Neural progenitor cell (in vitro differentiated cells): ENCODE results near the gene OR51E1. TPM values are rescaled to one million over a fixed set of nuclear protein-coding genes. Genes with fewer than 3 reads are reported as not detected.

Experiments
- DNase-seq: peaks from one replicate; pipeline ENCODE4 v3.0.0-alpha.2; 2016; ENCODE audit warnings: low spot score
- H2AFZ ChIP-seq: fragments of 200-600 bp; sonication (generic); replicated peaks from 2 replicates; pipeline ENCODE4 v1.6.1; 2016; ENCODE audit warnings: antibody characterized with exemption
- H3F3A ChIP-seq: fragments of 200-600 bp; sonication (generic); 2 replicates; pipeline ENCODE4 v1.6.1; 2016; ENCODE audit warnings: antibody characterized with exemption, low read depth
- H3K27ac ChIP-seq: fragments of 200-600 bp; sonication (generic); 2 replicates; pipeline ENCODE4 v1.5.1; 2016; ENCODE audit warnings: mild to moderate bottlenecking
- H3K27me3 ChIP-seq: fragments of 200-600 bp; sonication (generic); 2 replicates; pipeline ENCODE4 v1.6.1; 2016; ENCODE audit warnings: mild to moderate bottlenecking, moderate library complexity
- H3K36me3 ChIP-seq: fragments of 200-600 bp; sonication (generic); 2 replicates; pipeline ENCODE4 v1.5.1; 2016
- H3K4me1 ChIP-seq: fragments of 200-600 bp; sonication (generic); 2 replicates; pipeline ENCODE4 v1.6.1; 2016; ENCODE audit warnings: mixed run types
- H3K4me2 ChIP-seq: fragments of 200-600 bp; sonication (generic); 2 replicates; pipeline ENCODE4 v1.6.1; 2016
- H3K4me3 ChIP-seq: fragments of 200-600 bp; sonication (generic); 2 replicates; pipeline ENCODE4 v1.5.1; 2016
- H3K79me2 ChIP-seq: fragments of 200-600 bp; sonication (generic); 2 replicates; pipeline ENCODE4 v1.6.1; 2016; ENCODE audit warnings: low read depth
- H3K9ac ChIP-seq: fragments of 200-600 bp; sonication (generic); 2 replicates; pipeline ENCODE4 v1.6.1; 2016
- H3K9me3 ChIP-seq: fragments of 200-600 bp; sonication (generic); 2 replicates; pipeline ENCODE4 v1.5.1; 2016; ENCODE audit warnings: low read depth
- H4K20me1 ChIP-seq: fragments of 200-600 bp; sonication (generic); 2 replicates; pipeline ENCODE4 v1.6.1; 2016; ENCODE audit warnings: low read depth
- H3K27ac Mint-ChIP-seq: 3 replicates; pipeline ENCODE4 v1.8.0; 2021; ENCODE audit warnings: mixed read lengths
- H3K27me3 Mint-ChIP-seq: 2 replicates; pipeline ENCODE4 v1.8.0; 2022; ENCODE audit warnings: low read depth, mild to moderate bottlenecking, inconsistent platforms, moderate library complexity, mixed read lengths; ENCODE audit not compliant: insufficient read depth
- H3K36me3 Mint-ChIP-seq: 3 replicates; pipeline ENCODE4 v1.8.0; 2021; ENCODE audit warnings: mixed read lengths
- H3K4me1 Mint-ChIP-seq: 3 replicates; pipeline ENCODE4 v1.8.0; 2021; ENCODE audit warnings: mixed read lengths
- H3K4me3 Mint-ChIP-seq: 3 replicates; pipeline ENCODE4 v1.8.0; 2021; ENCODE audit warnings: mild to moderate bottlenecking, moderate library complexity, mixed read lengths
- H3K9me3 Mint-ChIP-seq: 3 replicates; pipeline ENCODE4 v1.8.0; 2020; ENCODE audit warnings: mixed read lengths
- CTCF ChIP-seq: fragments of 200-600 bp; sonication (generic); IDR thresholded peaks from 2 replicates; pipeline ENCODE4 v1.5.1; 2017; ENCODE audit warnings: antibody characterized with exemption, mild to moderate bottlenecking
- EZH2 ChIP-seq: fragments of 200-600 bp; sonication (generic); IDR thresholded peaks from 2 replicates; pipeline ENCODE4 v1.6.1; 2017; ENCODE audit warnings: antibody characterized with exemption, mild to moderate bottlenecking, moderate library complexity
- EZH2phosphoT487 ChIP-seq: fragments of 200-600 bp; sonication (generic); IDR thresholded peaks from 2 replicates; pipeline ENCODE4 v1.6.1; 2017; ENCODE audit warnings: antibody characterized with exemption
- total RNA-seq: library from RNA; depleted of rRNA; stranded (reverse); fragments of >200 nt; gene quantifications from 2 replicates; pipeline ENCODE4 v1.2.3, GENCODE V29; 2015; ENCODE audit warnings: low replicate concordance

The OR51E1 gene
- total RNA-seq, 1 donor from 2014 or later: not detected

DNA sequence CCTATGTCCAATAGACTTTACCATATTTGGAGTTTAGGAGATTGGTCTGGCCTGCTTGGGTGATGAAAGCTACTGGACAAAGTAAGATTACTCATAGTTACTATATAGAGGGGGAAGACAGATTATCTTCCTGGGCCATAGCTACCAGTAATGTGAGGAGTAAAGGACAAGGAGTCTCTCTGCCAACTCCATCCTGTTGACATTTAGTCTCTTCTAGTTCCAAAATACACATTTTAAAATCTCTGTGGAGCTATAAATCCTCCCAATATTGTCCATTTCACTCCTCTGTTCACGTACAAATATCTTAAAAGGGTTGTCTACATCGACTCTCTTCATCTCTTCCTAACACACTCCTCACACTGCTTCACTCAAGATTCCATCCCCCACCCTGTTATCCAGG lies 7.6 kb upstream of the OR51E1 start:
- H2AFZ ChIP-seq: peak overlapping the region; percentile 94

DNA sequence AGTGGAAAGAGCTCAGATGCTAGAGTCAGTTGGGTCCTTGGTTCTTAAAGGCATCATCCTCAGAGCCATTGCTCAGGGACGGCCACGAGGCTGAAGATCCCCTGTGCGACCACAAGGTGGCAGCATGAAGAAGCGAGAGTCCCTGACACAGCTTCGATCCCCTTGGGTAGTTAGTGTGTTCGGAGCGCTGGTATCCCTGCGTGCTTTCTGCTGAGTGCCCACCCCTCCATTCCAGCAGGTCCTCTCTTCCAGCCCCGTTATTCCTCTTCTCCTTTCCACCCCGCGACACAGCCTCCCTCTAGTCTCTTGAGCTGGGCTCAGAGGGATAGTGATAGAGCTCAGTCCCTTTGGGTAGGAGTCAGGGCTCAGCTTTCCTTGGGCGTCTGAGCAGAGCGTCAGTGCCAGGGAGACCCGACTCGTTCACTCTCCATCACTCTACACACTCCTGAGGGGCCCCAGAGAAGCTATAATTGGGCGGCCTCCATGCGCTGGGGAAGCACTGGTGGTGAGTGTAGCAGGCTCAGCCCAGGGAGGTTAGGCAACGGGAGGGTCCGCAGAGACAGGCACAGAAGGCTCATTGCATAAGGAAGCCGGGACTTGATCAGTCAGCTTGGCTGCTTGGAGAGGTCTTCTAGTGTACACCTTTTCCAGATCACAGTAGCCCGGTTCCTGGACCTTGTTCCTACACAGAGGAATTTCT lies 6.7 kb upstream of the OR51E1 start, which contains the start of gene OR51D1:
TSS of gene OR51D1 (plus strand) at position 516 of the 700 bp plus-strand sequence. CDS start 2,314 bp downstream, outside the sequence.
- Mint-ChIP-seq H3K4me3 (no peak within 1 kb of the TSS), H3K4me1 (peaks cover 6% of the 10 kb centered on the region), H3K36me3 (no peaks in the 10 kb centered on the region), H3K27me3 (no peaks in the 10 kb centered on the region), H3K9me3 (no peaks in the 10 kb centered on the region), H3K27ac (no peak within 1 kb of the TSS)
- H3K9me3 ChIP-seq: no peaks in the 10 kb centered on the region
- H3K27me3 ChIP-seq: peaks cover 11% of the 10 kb centered on the region
- H3K4me2 ChIP-seq: peak within 1 kb of the TSS; percentile 73
- no peaks in the 10 kb centered on the region for H3K36me3 ChIP-seq
- TF ChIP-seq CTCF: peak; percentile 85
- no peak for TF ChIP-seq EZH2
- TF ChIP-seq EZH2phosphoT487: no peak
- H2AFZ ChIP-seq: peak within 1 kb of the TSS; percentile 94
- H3K4me1 ChIP-seq: no peaks in the 10 kb centered on the region
- no peaks in the 10 kb centered on the region for H3K79me2 ChIP-seq
- no peaks in the 10 kb centered on the region for H4K20me1 ChIP-seq
- H3F3A ChIP-seq: no peaks in the 10 kb centered on the region
- peak within 1 kb of the TSS; percentile 28 for H3K4me3 ChIP-seq
- no peak within 1 kb of the TSS for H3K27ac ChIP-seq
- H3K9ac ChIP-seq: no peak within 1 kb of the TSS
- peak; percentile 86 for DNase-seq

More for the DNA sequence above, 7.6 kb upstream of the OR51E1 start:
- Histone ChIP-seq H3K4me1 (no peaks in the 10 kb centered on the region), H3K27me3 (peaks cover 11% of the 10 kb centered on the region), H3K9me3 (no peaks in the 10 kb centered on the region), H3K9ac (no peak overlapping the region), H3K4me3 (no peak overlapping the region), H3K27ac (no peak overlapping the region), H3K79me2 (no peaks in the 10 kb centered on the region), H3F3A (no peaks in the 10 kb centered on the region), H4K20me1 (no peaks in the 10 kb centered on the region), H3K36me3 (no peaks in the 10 kb centered on the region), H3K4me2 (no peak overlapping the region)
- H3K4me3 Mint-ChIP-seq: no peak overlapping the region
- no peak overlapping the region for H3K27ac Mint-ChIP-seq
- no peak for TF ChIP-seq EZH2phosphoT487
- TF ChIP-seq CTCF: no peak
- TF ChIP-seq EZH2: no peak
- H3K9me3 Mint-ChIP-seq: peaks cover 2% of the 10 kb centered on the region
- no peaks in the 10 kb centered on the region for H3K4me1 Mint-ChIP-seq
- no peaks in the 10 kb centered on the region for H3K27me3 Mint-ChIP-seq
- no peak for DNase-seq
- H3K36me3 Mint-ChIP-seq: no peaks in the 10 kb centered on the region

- H3K27me3 Mint-ChIP-seq: no peaks in the 10 kb centered on the region
- H3K9me3 Mint-ChIP-seq: no peaks in the 10 kb centered on the region
- H3K4me1 Mint-ChIP-seq: peaks cover 6% of the 10 kb centered on the region
- no peak for DNase-seq
- Histone ChIP-seq H3K79me2 (no peaks in the 10 kb centered on the region), H3K27ac (no peak overlapping the region), H3F3A (no peaks in the 10 kb centered on the region), H2AFZ (peak overlapping the region; percentile 94), H3K4me3 (no peak overlapping the region), H4K20me1 (no peaks in the 10 kb centered on the region), H3K9ac (no peak overlapping the region), H3K9me3 (no peaks in the 10 kb centered on the region), H3K4me1 (no peaks in the 10 kb centered on the region), H3K27me3 (peaks cover 11% of the 10 kb centered on the region), H3K4me2 (no peak overlapping the region), H3K36me3 (no peaks in the 10 kb centered on the region)
- no peak overlapping the region for H3K27ac Mint-ChIP-seq
- no peak for TF ChIP-seq CTCF
- TF ChIP-seq EZH2: no peak
- TF ChIP-seq EZH2phosphoT487: no peak
- H3K4me3 Mint-ChIP-seq: no peak overlapping the region
- no peaks in the 10 kb centered on the region for H3K36me3 Mint-ChIP-seq
Measured at GRCh38 chr11:4637662-4638047, 6.1 kb upstream of the OR51E1 start.
